Sigmoid colon (tissue), 4 donors: ENCODE data around the gene ELMO1.

ENCODE experiments used
- POLR2AphosphoS5 ChIP-seq, 4 donors: sonication (generic); formaldehyde crosslinking; IDR thresholded peaks; one replicate each; pipeline ENCODE4 v1.6.1; 2017; ENCODE audit warnings: antibody characterized with exemption in 4 of 4
- TF ChIP-seq, protein P1 (sequence below), 4 experiments: fragments of 450-650 bp in 3 of 4; fragments of 200-600 bp in 1 of 4; IDR thresholded peaks; one replicate each; pipeline ENCODE4 v1.5.1; 2016 to 2019; ENCODE audit warnings: antibody characterized with exemption in 4 of 4, mild to moderate bottlenecking in 3 of 4, moderate library complexity in 2 of 4

DNA sequence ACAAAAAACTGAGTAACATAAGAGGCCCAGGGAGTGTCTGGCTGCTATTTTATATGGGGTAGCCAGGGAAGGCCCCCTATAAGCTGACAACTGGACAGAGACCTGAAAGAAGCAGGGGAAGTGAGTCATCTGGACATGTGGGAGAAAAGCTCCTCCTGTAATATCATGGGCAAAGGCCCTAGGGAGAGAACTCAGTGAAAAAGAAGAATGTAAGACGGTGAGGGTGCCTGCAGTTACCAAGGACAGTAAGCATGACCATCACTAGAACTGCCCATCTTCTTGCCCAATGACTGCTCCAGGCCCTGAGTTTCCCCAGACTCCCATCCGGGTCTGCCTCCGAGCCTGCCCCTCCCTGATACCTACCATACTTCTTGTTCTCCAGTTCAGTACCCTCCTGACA, 2.3 kb downstream of the ELMO1 start:
- no peak for TF ChIP-seq POLR2AphosphoS5 (IDR thresholded peaks at IDR 0.05)
- TF ChIP-seq, protein P1, sequence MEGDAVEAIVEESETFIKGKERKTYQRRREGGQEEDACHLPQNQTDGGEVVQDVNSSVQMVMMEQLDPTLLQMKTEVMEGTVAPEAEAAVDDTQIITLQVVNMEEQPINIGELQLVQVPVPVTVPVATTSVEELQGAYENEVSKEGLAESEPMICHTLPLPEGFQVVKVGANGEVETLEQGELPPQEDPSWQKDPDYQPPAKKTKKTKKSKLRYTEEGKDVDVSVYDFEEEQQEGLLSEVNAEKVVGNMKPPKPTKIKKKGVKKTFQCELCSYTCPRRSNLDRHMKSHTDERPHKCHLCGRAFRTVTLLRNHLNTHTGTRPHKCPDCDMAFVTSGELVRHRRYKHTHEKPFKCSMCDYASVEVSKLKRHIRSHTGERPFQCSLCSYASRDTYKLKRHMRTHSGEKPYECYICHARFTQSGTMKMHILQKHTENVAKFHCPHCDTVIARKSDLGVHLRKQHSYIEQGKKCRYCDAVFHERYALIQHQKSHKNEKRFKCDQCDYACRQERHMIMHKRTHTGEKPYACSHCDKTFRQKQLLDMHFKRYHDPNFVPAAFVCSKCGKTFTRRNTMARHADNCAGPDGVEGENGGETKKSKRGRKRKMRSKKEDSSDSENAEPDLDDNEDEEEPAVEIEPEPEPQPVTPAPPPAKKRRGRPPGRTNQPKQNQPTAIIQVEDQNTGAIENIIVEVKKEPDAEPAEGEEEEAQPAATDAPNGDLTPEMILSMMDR (IDR thresholded peaks at IDR 0.05) = no peak
